CD14-positive monocyte (primary cell): ENCODE data around the gene POLE. TPM values are rescaled to one million over a fixed set of nuclear protein-coding genes. Genes with fewer than 3 reads are reported as not detected.

Experiments used
- DNase-seq, 3 donors: peaks; one replicate each; pipeline ENCODE4 v3.0.0-alpha.2; 2011 to 2022
- H2AFZ ChIP-seq: 2 replicates; pipeline ENCODE4 v1.6.0; 2012; ENCODE audit warnings: mild to moderate bottlenecking, low read depth, low read length, inconsistent platforms; ENCODE audit not compliant: insufficient read depth, poor library complexity, severe bottlenecking
- H3K27ac ChIP-seq, 2 donors: 1 replicate in 1 of 2; 2 replicates in 1 of 2; pipeline ENCODE4 v1.5.1; 2012 to 2013; ENCODE audit warnings: low read length in 2 of 2, control low read depth in 1 of 2, inconsistent platforms in 1 of 2, low read depth in 1 of 2, mild to moderate bottlenecking in 1 of 2
- H3K27me3 ChIP-seq, 2 donors: one replicate each; pipeline versions ENCODE4 v1.6.0 to v1.6.1; 2011 to 2013; ENCODE audit warnings: low read length in 2 of 2; ENCODE audit not compliant: control insufficient read depth in 2 of 2, insufficient read depth in 2 of 2
- H3K36me3 ChIP-seq, 2 donors: replicated peaks in 1 of 2; 1 replicate in 1 of 2; 2 replicates in 1 of 2; pipeline versions ENCODE4 v1.5.1 to v1.6.1; 2012 to 2013; ENCODE audit warnings: low read length in 2 of 2, control low read depth in 1 of 2, inconsistent platforms in 1 of 2, mild to moderate bottlenecking in 1 of 2; ENCODE audit not compliant: insufficient read depth in 2 of 2, control insufficient read depth in 1 of 2
- H3K4me1 ChIP-seq, 2 donors: 1 replicate in 1 of 2; 2 replicates in 1 of 2; pipeline versions ENCODE4 v1.5.1 to v1.6.1; 2012 to 2013; ENCODE audit warnings: low read length in 2 of 2, control low read depth in 1 of 2, inconsistent platforms in 1 of 2, mild to moderate bottlenecking in 1 of 2, moderate library complexity in 1 of 2; ENCODE audit not compliant: insufficient read depth in 2 of 2, control insufficient read depth in 1 of 2
- H3K4me2 ChIP-seq: replicated peaks from 2 replicates; pipeline ENCODE3; 2012; ENCODE audit warnings: low read length, moderate library complexity, mild to moderate bottlenecking; ENCODE audit not compliant: poor library complexity, severe bottlenecking; ENCODE audit errors: extremely low read depth
- H3K4me3 ChIP-seq, 3 experiments: fragments of 200-600 bp in 1 of 3; sonication (generic) in 1 of 3; replicated peaks in 1 of 3; 1 replicate in 2 of 3; 2 replicates in 1 of 3; pipeline ENCODE4 v1.5.1; 2011 to 2013; ENCODE audit warnings: low read length in 3 of 3, mild to moderate bottlenecking in 3 of 3, control low read depth in 2 of 3, low read depth in 2 of 3, inconsistent platforms in 1 of 3, moderate library complexity in 1 of 3
- H3K79me2 ChIP-seq: 2 replicates; pipeline ENCODE4 v1.6.0; 2012; ENCODE audit warnings: mild to moderate bottlenecking, control low read depth, inconsistent platforms, low read length, moderate library complexity; ENCODE audit not compliant: insufficient read depth
- H3K9ac ChIP-seq: 2 replicates; pipeline ENCODE4 v1.6.0; 2017; ENCODE audit warnings: low read length, mild to moderate bottlenecking; ENCODE audit not compliant: insufficient read depth, poor library complexity, severe bottlenecking
- H3K9me3 ChIP-seq, 2 donors: replicated peaks in 1 of 2; 1 replicate in 1 of 2; 2 replicates in 1 of 2; pipeline versions ENCODE4 v1.5.1 to v1.6.1; 2012 to 2013; ENCODE audit warnings: low read length in 2 of 2, control low read depth in 1 of 2; ENCODE audit not compliant: control insufficient read depth in 1 of 2, insufficient read depth in 1 of 2
- H4K20me1 ChIP-seq: 2 replicates; pipeline ENCODE4 v1.6.0; 2012; ENCODE audit warnings: mild to moderate bottlenecking, low read length, control low read depth, moderate library complexity; ENCODE audit not compliant: insufficient read depth
- H3K27ac Mint-ChIP-seq, 7 donors: one replicate each; pipeline ENCODE4 v1.8.0; 2020; ENCODE audit warnings: mild to moderate bottlenecking in 7 of 7, mixed read lengths in 7 of 7, moderate library complexity in 6 of 7, inconsistent platforms in 2 of 7
- H3K27me3 Mint-ChIP-seq, 3 donors: one replicate each; pipeline ENCODE4 v1.8.0; 2021 to 2022; ENCODE audit warnings: low read depth in 3 of 3, mild to moderate bottlenecking in 3 of 3, mixed read lengths in 3 of 3, moderate library complexity in 3 of 3, inconsistent platforms in 1 of 3
- H3K36me3 Mint-ChIP-seq, 2 donors: one replicate each; pipeline ENCODE4 v1.8.0; 2020; ENCODE audit warnings: mixed read lengths in 2 of 2, inconsistent platforms in 1 of 2, mild to moderate bottlenecking in 1 of 2
- H3K4me1 Mint-ChIP-seq: one replicate; pipeline ENCODE4 v1.8.0; 2020; ENCODE audit warnings: mild to moderate bottlenecking, mixed read lengths
- H3K4me3 Mint-ChIP-seq, 2 donors: one replicate each; pipeline ENCODE4 v1.8.0; 2020; ENCODE audit warnings: mild to moderate bottlenecking in 2 of 2, mixed read lengths in 2 of 2, moderate library complexity in 1 of 2
- H3K9me3 Mint-ChIP-seq, 7 donors: one replicate each; pipeline ENCODE4 v1.8.0; 2020 to 2022; ENCODE audit warnings: mixed read lengths in 7 of 7, mild to moderate bottlenecking in 6 of 7, moderate library complexity in 6 of 7, inconsistent platforms in 2 of 7
- WGBS: methylation state at CpG from one replicate; pipeline ENCODE4 v1.1.5; 2013; ENCODE audit warnings: missing lambda C conversion rate; ENCODE audit not compliant: insufficient coverage; 5-methylcytosine and 5-hydroxymethylcytosine counted together
- intact Hi-C, 2 donors: fragments of 100-400 bp; cut with micrococcal nuclease; formaldehyde crosslinking; loops; one replicate each; pipeline versions ENCODE4 v1.15.0 to v1.15.1; 2023
- polyA plus RNA-seq, 3 donors: library from polyadenylated mRNA; depleted of rRNA in 1 of 3; unstranded in 2 of 3; stranded (reverse) in 1 of 3; fragments of 300-500 nt in 2 of 3; fragments of >200 nt in 1 of 3; fragmentation: Illumina TruSeq in 2 of 3; gene quantifications; 1 replicate in 2 of 3; 2 replicates in 1 of 3; pipeline ENCODE4 v1.2.3, GENCODE V29; 2012 to 2021
- TF ChIP-seq, protein P1 (sequence below): fragments of 200-600 bp; IDR thresholded peaks from one replicate; pipeline ENCODE4 v1.8.0; 2022; ENCODE audit warnings: antibody characterized with exemption, mild to moderate bottlenecking

Gene POLE
- polyA plus RNA-seq, 3 donors: 1.00 to 24.2 (median 2.2) TPM

DNA sequence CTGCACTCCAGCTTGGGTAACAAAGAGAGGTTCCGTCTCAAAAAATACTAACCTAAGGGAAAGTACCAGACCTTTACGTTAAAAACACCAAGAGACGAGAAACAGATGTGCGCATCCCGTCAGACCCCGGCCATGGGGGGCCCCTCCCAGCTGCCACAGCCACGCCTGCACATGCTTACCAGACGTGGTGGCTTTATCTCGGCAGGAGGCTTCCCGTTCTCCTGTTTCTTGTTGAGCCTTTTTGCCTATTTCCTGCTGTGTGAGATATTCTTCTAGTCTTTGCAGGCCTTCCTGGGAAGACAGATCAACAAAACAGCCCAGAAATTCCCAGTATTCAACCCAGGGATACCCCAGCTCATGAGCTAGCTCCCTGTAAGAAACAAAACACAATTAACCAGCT, 47.1 kb upstream of the POLE start:
- peaks cover 0 to 7% (median 0%) of the 10 kb centered on the region in 7 donors for H3K9me3 Mint-ChIP-seq

DNA sequence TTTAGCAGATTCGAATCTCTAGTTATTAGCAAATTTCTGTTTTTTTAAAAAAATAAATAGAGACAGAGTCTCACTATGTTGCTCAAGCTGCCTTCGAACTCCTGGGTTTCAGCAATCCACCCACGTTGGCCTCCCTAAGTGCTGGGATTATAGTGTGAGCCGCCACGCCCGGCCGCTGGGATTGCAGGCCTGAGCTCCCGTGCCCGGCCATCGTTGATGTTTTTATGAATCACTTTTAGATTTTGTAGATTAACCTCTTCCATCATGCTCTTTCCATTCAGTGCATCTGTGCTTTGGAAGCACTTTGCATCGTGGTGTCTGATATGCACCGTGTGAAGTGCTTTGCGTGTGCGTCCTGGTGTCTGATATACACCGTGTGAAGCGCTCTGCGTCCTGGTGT, 44.4 kb upstream of the POLE start:
- Mint-ChIP-seq H3K27me3 (peaks cover 0 to 2% (median 0%) of the 10 kb centered on the region in 3 donors), H3K9me3 (peaks cover 0 to 7% (median 0%) of the 10 kb centered on the region in 7 donors), H3K27ac (no peak overlapping the region), H3K4me3 (no peak overlapping the region), H3K4me1 (no peaks in the 10 kb centered on the region), H3K36me3 (peaks cover 90 to 95% of the 10 kb centered on the region in 2 donors)
- WGBS: 98% methylated on average over 10 of the region's 17 CpGs
- Histone ChIP-seq H3K27me3 (no peaks in the 10 kb centered on the region), H2AFZ (no peak overlapping the region), H3K36me3 (peaks cover 90 to 96% of the 10 kb centered on the region in 2 donors), H3K4me3 (no peak overlapping the region), H3K27ac (no peak overlapping the region), H3K4me1 (no peaks in the 10 kb centered on the region), H3K9ac (no peak overlapping the region), H3K79me2 (no peaks in the 10 kb centered on the region), H3K9me3 (no peaks in the 10 kb centered on the region), H3K4me2 (no peak overlapping the region), H4K20me1 (peaks cover 4% of the 10 kb centered on the region)
- TF ChIP-seq, protein P1, sequence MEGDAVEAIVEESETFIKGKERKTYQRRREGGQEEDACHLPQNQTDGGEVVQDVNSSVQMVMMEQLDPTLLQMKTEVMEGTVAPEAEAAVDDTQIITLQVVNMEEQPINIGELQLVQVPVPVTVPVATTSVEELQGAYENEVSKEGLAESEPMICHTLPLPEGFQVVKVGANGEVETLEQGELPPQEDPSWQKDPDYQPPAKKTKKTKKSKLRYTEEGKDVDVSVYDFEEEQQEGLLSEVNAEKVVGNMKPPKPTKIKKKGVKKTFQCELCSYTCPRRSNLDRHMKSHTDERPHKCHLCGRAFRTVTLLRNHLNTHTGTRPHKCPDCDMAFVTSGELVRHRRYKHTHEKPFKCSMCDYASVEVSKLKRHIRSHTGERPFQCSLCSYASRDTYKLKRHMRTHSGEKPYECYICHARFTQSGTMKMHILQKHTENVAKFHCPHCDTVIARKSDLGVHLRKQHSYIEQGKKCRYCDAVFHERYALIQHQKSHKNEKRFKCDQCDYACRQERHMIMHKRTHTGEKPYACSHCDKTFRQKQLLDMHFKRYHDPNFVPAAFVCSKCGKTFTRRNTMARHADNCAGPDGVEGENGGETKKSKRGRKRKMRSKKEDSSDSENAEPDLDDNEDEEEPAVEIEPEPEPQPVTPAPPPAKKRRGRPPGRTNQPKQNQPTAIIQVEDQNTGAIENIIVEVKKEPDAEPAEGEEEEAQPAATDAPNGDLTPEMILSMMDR: no peak
- intact Hi-C loops: no loop called here
- DNase-seq: no peak

More for the DNA sequence above, 47.1 kb upstream of the POLE start:
- H3K36me3 Mint-ChIP-seq: peaks cover 91 to 96% of the 10 kb centered on the region in 2 donors
- H3K4me2 ChIP-seq: no peak overlapping the region
- no peak overlapping the region for H3K27ac Mint-ChIP-seq
- no peaks in the 10 kb centered on the region for H3K27me3 ChIP-seq
- intact Hi-C loops: no loop called here
- no peaks in the 10 kb centered on the region for H3K4me1 Mint-ChIP-seq
- TF ChIP-seq, protein P1: no peak
- WGBS: 89% methylated on average over 10 of the region's 10 CpGs
- H3K4me3 Mint-ChIP-seq: no peak overlapping the region
- no peak overlapping the region for H3K27ac ChIP-seq
- H3K36me3 ChIP-seq: peaks cover 87 to 97% of the 10 kb centered on the region in 2 donors
- H3K4me3 ChIP-seq: no peak overlapping the region
- DNase-seq: no peak
- H3K9me3 ChIP-seq: no peaks in the 10 kb centered on the region
- no peaks in the 10 kb centered on the region for H3K79me2 ChIP-seq
- no peaks in the 10 kb centered on the region for H4K20me1 ChIP-seq
- H3K27me3 Mint-ChIP-seq: peaks cover 0 to 3% (median 0%) of the 10 kb centered on the region in 3 donors
- no peak overlapping the region for H3K9ac ChIP-seq
- no peak overlapping the region for H2AFZ ChIP-seq
- H3K4me1 ChIP-seq: no peaks in the 10 kb centered on the region
